GM18867 (cell line): ENCODE data around the gene PCCA.
A peak's percentile ranks its signal among the peaks of the same experiment; 100 is the strongest.

ENCODE experiments used
- ATAC-seq: cut with Tn5 transposase; IDR thresholded peaks from one replicate; pipeline ENCODE4 v1.9.1; 2021; ENCODE audit warnings: mild to moderate bottlenecking, moderate library complexity; ENCODE audit not compliant: unreplicated experiment

PCCA gene

DNA sequence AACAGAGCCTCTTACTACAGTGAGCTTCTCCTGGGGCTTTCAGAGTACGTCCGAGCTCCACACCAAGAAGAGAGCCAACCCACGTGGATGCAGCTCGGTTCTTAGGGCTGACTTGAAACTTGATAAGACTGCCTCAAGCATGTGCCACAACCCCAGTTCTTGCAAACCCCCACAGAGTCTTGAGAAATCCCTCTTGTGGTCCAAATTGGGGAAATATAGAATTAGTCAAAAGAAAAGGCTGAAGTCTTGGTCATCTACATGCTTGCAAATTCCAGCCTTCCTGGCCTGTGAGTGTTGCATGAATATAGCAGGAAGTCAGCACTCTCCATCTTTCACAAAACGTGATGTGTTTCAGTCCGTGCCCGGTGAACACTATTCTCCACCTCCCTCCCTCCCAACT, 404.5 kb downstream of the PCCA start:
- ATAC-seq = no peak

DNA sequence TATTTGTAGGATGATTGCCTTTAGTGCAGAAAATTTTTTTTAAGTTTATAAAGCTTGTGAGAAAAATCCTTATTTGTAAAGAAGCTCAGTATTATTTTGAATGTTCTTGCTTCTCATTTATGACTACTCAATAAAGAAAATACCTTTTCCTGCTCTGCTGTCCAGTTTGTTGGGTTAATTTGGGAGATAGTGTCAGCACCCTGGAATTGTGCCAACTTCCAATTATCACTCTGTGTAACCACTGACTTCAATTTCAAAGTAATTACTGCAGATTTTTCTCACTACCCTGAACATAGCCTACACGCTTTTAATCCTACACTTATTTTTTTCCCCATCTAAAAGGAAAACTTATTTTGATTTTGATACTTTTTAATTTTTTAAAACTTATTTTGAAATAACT, 406.6 kb downstream of the PCCA start:
- no peak for ATAC-seq

DNA sequence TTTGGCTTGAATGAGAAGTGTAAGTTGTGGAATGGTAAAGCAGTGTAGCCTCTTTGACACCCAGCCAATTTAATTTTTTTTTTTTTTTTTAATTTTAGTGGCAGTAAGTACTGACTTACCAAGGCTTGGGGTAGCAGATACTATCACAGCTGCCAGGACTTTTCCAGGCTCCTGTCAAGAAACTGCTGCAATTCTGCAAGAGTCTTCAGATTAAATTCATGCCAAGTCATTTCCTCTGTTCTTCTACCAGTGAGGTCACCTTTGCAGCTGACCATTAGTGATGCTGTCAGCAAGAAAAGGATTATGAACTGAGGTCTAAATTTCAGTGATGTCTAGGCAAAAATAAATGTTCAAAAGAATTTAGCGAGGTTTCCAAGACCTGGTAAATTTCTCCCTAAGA, 408.5 kb downstream of the PCCA start:
- ATAC-seq = no peak

DNA sequence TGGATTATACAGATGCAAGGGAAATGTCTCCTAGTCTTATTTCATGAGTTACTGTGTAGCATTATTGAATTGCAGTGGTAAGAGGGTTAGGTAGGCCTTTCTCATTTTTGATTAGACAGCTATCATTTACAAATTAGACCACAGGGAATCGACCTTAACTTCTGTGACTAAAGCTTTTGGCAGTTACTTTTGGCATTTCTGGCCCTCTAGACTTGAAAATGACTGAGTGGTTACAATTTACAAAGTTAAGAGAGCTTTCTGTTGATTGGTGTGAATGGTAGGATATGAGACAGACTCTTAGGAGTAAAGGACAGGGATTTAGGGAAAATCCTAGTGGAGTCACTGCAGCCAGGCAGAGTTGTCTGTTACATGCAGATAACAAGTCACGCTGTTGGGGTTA, 413.6 kb downstream of the PCCA start:
- no peak for ATAC-seq

DNA sequence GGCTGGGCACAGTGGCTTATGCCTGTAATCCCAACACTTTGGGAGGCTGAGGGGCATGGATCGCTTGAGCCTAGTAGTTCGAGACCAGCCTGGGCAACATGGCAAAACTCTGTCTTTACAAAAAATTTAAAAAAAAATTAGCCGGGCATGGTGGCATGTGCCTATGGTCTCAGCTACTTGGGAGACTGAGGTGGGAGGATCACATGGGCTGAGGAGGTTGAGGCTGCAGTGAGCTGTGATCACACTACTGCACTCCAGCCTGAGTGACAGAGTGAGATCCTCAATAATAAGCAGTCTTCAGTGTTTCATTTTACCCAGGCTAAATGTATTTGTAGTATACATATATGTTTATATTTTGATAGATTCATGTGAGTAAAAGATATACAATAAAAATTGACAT, 414.7 kb downstream of the PCCA start:
- ATAC-seq = no peak

DNA sequence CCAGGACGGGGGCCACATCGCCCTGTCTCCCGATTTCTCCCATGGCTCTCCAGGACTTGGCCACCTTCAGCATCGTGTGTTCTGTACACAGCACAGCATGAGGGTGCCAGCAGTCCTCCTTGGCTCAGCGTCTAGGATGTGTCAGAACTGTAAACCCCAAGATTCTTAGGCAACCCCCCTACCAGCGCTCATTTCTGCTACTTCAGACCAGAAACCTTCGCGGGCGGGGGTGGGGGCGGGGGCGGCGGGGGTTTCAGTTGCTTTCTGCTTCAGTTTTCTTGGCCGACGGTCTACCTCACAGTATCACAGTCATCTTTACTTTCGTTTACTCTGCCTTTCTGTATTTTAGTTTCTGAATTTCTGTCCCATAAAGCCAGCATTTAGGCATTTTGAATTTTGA, 417.3 kb downstream of the PCCA start:
- ATAC-seq = peak; percentile 75

DNA sequence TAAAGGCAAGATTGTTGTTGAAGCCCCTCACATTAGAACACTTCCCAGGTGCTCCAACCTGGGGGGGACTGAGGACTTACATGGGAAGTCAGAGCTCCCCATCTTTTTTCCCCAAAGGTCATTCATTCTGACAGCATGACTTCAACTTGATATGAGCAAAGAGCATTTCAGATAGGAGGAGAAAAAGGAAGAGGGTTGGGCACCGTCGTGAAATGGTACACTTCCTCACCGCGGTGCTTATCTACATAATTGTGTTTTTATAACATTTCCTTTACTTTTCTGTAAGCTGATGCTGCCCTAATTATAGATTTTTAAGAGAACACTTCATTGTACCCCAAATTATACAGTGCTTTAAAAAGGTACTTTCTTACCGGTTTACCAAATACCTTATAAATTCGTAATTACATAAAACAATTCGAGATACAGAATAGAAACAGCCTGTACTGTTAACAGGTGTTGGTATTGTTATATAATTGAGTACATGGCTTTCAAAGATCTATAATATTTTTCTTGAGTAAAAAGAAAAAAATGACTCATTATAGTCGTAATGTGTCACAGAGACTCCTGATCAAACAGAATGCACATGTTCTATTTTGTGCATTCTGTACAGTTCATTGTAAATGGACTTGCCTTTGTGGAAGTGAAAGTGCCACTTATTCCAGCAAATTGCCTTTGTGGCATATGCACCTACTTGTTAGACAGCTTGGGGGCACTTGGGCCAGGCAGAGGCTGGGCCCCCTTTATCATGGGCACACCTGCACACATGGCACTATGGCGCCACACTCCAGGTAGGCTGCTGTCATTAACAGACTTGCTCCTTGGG, 417.9 kb downstream of the PCCA start:
- peak; percentile 41 for ATAC-seq

DNA sequence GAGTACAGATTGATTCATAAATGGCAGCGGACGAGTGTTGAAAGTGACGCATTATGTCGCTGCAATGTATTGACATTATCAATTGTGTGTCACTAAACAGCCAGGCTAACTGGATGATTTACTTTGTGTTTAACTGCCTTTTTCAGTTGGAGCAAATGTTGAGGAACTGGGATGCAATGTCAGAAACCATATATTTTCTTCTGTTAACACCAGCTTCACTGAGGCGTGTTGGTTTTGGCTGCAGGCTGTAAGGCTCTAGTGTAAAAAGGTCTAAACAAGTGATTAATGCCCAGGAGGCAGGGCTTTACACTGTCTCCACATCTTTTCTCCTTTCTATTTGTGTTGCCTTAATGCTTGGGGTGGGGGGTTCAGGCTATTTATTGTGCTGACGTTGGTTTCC, 419.6 kb downstream of the PCCA start:
- no peak for ATAC-seq

DNA sequence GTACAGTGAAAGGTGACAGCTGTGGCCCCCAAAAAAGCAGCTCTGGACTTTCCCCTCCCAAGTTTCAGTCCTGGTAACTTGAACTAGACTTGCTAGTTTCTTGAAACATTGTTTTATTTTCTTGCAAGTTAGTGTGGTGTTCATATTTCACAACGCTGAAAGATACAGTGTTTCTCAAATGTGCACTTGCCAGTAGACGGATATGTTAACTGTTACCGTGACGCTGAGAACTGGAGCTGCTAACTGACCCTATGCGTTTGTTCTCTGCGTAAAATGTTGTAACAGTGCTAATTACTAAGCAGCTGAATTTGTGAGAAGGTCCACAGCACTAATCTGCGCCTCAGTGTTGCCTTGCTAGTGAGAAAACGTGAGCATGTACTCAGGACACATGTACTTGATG, 420.1 kb downstream of the PCCA start:
- no peak for ATAC-seq

DNA sequence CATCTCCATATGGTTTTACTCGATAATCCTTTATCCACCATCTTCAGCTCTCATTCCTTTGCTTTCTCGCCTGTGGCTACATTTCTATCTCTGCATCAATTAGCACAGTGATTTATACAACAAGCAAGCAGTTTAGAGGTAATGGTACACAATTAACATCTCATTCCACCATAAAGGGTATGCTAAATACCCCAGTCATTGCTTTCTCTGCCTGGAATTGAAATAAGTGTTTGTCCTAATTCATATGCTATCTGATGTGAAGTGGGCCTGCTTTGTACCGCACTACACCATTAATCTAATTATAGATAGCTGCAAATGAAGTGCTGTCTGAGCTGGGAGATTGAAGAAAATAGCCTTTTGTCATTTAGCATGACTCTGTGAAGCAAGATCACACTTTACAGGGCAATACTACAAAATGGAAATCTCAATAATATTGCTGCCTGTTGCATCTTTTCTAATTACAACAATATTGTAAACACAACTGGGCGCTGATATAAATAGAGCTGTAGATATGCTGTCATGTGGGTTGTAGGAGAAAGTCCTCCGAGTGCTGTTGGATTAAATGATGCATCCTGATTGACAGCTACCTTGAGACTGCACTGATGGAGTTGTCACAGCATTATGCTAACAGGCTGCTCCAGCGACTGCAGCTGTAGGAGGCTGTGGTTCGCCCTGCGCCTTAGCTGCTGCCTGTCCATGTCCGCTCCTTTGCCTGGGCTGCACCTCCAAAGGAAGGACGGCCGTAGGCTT, 421.5 kb downstream of the PCCA start:
- ATAC-seq = no peak

DNA sequence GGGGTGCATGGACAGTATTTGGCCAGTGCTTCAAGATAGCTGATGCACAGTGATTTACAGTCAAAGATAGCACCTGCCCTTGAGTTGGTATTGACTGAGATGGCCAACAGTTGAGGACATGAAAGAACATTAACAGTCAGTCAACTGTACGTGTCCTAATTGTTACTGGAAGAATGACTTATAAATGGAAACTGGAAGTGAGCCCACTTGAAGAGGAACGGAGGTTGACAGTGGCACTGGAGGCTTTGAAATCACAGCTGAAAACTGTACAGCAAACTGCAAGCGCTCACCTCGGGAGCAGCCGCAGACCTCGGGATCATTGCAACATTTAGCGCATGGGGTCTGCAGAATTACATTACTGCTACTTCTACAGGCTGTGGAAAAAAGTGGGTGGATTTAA, 422.6 kb downstream of the PCCA start:
- ATAC-seq = no peak

DNA sequence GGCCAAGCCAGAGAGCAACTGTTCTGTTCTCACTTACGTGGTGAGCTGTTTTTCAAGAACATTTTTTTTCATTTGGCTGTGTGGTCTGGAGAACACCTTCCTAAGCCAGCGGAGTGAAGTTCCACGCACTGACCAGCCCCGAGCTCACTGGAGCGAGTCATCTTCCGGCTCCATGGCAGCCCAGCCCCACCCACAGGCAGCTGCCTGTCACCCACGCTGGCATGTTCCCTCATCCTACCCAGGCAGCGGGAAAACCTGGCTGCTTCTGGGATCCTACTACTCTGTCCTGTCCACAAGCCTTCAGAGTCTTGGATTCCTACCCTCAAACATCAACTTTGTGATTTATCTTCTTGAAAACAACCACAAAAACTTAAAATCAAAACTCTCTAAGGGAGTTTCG, 423.5 kb downstream of the PCCA start:
- ATAC-seq = no peak

DNA sequence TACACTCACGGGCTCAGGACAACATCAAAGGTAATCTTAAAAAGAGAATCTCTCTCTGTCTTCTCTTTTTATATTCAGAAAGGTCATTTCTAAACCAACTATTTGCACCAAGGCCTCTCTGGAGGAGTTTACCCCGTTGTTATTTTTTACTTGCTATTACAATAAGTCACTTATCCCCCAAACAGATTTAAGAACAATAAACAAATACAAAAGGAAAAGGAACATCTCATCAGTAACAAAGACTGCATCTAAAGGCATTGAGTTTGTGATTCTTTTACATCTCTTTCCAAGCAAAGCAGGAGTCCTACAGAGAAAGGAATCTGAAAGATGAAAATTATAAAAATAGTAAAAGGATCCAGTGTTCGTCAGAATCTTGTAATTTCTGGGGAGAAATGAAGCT, 424.3 kb downstream of the PCCA start:
- ATAC-seq = no peak

DNA sequence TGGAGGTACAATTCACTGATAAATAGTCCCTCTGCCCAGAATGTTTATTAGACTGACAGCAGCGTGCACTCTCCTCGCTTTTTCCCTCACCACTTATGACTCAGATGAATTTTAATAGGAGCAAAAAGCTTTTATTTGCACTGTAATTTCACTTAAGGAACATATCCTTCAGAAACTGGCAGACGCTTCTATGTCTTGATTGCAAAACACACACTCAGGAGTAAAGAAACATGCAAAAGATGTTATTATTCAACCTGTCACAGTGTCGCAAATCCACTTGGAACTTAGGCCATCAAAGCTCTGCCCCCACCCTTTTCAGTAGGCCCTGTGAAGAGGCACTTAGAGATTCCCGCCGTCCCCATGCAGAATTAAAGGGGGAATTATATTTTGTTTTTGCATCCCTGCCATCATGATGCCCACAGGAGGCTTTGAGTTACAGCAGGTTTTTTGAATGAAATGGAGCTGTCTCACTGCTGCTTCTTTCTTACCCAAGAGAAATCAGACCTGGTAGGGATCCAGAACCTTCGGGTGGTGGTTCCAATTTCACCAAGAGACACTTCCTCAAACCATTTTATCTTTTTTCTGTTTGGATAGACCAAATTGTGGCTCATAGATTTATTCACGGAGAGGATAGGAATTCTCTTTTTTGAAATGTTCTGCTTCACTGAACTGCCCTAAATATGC, 425.2 kb downstream of the PCCA start:
- ATAC-seq = no peak

DNA sequence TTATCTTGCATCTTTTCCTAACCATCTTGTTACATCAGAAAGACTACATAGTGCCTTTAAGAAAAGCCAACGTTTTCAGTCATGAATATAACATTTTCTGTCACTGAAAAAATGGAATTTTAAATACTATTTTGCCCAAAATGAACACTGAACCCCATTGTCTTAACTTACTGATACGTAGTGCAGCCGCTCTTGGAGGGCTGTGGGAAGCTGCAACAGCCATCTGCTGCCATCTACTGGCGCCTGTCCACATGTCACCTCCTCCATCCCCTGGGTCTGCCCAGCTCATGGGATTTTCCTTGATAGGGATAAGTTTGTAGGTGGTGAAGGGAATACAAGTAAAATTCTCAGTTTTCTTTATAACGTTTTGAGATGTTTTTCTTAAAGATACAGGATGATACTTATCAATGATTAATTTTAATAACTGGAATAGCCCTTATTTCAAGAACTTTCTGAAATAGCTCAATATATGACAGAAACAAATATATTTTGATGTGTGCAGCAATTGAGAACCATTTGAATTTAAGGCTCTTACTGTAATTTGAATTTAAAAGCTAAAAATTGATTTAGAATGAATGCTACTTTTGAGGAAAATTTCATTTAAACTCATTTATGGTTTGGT, 426.0 kb downstream of the PCCA start:
- peak; percentile 91 for ATAC-seq

DNA sequence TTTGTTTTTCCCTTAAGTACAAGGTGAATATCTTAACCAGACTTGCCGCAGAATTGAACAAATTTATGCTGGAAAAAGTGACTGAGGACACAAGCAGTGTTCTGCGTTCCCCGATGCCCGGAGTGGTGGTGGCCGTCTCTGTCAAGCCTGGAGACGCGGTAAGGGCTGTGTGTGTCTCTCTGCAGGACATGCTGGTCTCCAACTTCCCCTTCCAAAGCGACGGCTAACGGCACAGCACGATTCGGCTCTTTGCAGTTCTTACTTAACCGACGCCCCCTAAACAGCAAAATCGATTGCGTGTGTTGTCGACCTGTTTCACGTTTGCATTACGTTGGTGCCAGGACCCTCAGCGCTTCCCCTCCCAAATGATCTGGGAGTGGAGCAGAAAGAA, 426.5 kb downstream of the PCCA start:
- ATAC-seq = no peak

DNA sequence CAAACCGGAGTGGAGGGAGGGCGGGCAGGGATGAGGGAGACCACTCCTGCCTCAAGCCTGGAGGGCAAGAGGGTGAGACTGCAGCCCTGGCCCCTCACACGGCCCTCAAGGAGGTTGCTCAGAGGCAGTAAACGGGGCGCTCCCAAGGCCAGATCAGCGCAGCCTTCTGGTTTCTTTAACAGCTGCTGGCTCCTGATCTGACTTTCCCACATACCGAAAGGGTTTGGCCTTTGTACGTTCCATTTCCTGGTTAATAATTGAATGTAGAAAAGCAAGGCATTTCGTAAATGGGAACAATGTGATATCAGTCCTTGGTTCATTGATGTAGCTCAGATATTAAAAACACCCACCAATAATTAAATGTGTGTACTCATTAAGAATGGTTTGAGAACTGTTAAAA, 428.2 kb downstream of the PCCA start:
- ATAC-seq = no peak

DNA sequence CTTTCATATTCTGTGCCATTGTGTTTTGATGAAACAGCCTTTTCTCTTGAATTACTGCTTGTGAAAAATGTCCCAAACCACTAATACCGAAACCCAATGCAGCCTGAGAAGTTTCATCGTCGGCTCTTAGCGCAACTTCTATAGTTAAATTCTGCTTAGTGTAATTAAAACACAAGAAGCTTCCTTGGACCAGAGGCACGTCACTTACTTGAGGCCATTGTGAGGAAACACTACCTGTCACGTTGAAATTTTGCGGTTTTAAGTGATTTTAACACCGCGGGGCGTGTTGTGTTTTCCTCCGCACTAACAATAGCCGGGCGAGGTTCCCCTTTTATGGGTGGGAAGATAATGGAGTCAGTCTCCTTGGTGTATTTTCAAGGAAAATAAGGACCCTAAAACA, 428.8 kb downstream of the PCCA start:
- ATAC-seq = no peak

DNA sequence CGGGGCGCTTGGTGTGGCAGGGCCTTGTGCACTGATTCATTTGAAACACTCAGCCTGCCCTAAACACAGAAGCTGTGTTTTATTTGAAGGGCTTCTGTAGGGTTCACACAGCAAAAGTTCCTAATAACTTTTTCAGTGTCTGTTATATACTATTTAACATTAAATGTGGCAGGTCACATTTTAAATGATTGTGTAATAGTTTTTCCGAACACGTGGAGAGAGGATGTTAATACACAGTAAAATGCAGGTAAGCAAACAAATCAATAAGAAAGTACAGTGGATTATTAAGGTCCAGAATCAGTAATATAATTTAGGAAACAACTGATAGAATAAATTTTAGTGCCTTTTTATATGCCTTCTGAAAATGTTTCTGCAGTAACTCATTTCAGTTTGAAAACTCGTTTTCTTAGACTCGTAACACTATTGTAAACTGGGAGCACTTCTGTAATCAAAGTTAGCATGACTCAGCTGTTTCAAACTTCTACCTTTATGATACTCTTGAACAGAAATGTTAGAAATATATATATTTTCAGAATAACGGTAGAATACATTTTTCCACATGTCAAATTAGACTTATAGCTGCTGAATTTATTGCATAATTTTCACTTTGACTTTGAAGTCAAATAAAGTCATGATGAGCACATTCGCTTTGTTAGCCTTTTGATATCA, 429.6 kb downstream of the PCCA start:
- no peak for ATAC-seq

DNA sequence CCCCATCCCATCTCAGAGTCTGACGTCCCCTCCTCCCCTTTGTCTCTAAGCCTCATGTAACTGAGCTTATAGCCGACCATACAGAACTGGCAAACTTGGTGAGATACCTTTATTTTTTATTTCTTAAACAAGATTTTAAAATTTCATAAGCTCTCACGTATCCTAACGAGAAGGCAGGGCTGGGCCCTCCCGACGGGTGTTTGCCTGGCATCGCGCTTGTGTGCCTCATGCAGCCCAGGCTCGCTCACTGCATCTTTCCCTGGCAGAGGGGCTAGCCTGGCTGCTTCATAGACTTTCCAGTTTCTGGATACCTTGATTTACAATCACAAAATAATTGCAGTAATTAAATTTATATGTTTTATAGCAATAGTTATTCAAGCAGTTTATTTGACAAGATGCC, 430.7 kb downstream of the PCCA start:
- no peak for ATAC-seq
